Osteocyte (in vitro differentiated cells): ENCODE results near the gene CLDN20. TPM values are rescaled to one million over a fixed set of nuclear protein-coding genes. Genes with fewer than 3 reads are reported as not detected.

Experiments
- DNase-seq: peaks from one replicate; pipeline ENCODE4 v3.0.0; 2021; ENCODE audit warnings: mixed read lengths; ENCODE audit not compliant: unreplicated experiment; ENCODE audit errors: extremely low spot score
- H3K27ac Mint-ChIP-seq: one replicate; pipeline ENCODE4 v1.8.0; 2021; ENCODE audit warnings: mild to moderate bottlenecking, mixed read lengths; ENCODE audit not compliant: unreplicated experiment
- H3K27me3 Mint-ChIP-seq: one replicate; pipeline ENCODE4 v1.8.0; 2021; ENCODE audit warnings: mixed read lengths; ENCODE audit not compliant: unreplicated experiment
- H3K36me3 Mint-ChIP-seq: one replicate; pipeline ENCODE4 v1.8.0; 2021; ENCODE audit warnings: mixed read lengths; ENCODE audit not compliant: unreplicated experiment
- H3K4me1 Mint-ChIP-seq: one replicate; pipeline ENCODE4 v1.8.0; 2021; ENCODE audit warnings: mixed read lengths; ENCODE audit not compliant: unreplicated experiment
- H3K4me3 Mint-ChIP-seq: one replicate; pipeline ENCODE4 v1.8.0; 2021; ENCODE audit warnings: mild to moderate bottlenecking, moderate library complexity, mixed read lengths; ENCODE audit not compliant: unreplicated experiment
- H3K9me3 Mint-ChIP-seq: one replicate; pipeline ENCODE4 v1.8.0; 2021; ENCODE audit warnings: mixed read lengths; ENCODE audit not compliant: unreplicated experiment
- CTCF ChIP-seq: fragments of 200-600 bp; sonication (generic); IDR thresholded peaks from 2 replicates; pipeline ENCODE4 v1.5.0; 2021; ENCODE audit warnings: antibody characterized with exemption, mild to moderate bottlenecking, moderate library complexity
- total RNA-seq: library from RNA; stranded (reverse); gene quantifications from 2 replicates; pipeline ENCODE4 v1.2.1, GENCODE V29; 2021

Gene CLDN20
- total RNA-seq, 1 donor from 2014 or later = not detected

DNA sequence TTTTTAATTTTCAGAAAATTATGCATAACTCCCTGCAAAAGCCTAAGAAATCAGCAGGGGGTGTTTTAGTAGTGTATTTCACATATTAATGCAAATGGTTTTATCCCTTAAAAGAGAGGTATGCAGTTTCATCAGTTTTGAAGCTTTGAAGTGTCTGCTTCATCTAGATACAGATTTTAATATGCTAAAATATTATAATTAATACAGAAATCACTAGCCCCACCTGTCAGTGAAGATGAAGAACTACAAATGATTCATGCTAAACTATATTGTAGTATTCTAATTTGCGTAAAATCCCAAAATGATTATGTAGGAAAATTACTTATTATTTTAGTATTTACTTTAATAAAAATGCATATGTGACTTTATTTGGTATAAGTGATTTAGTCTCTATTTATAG is 53.4 kb downstream of the CLDN20 start:
- Mint-ChIP-seq H3K27me3 (no peaks in the 10 kb centered on the region), H3K4me3 (no peak overlapping the region), H3K36me3 (peaks cover 1% of the 10 kb centered on the region), H3K4me1 (peaks cover 14% of the 10 kb centered on the region), H3K27ac (no peak overlapping the region), H3K9me3 (no peaks in the 10 kb centered on the region)
- no peak for DNase-seq
- TF ChIP-seq CTCF = peak; percentile 48

DNA sequence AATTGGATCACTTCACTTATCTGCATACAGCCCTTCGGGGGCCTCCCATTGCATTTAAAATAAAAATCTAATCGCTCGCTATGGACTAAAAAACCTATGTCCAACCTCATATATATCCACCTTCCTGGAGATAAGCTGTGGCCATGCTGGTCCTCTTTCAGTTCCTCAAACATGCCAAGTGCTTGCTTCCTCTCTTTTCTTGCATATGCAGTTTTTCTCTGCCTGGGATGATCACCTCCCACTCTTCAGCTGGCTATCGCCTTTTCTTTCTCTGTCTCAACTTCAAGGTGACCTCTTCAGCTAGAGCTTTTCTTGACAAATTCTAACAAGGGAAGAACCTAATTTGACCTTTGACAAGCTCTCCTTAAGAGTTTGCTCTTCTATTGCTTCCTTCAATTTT is 56.1 kb downstream of the CLDN20 start:
- peaks cover 7% of the 10 kb centered on the region for H3K4me1 Mint-ChIP-seq
- no peak overlapping the region for H3K4me3 Mint-ChIP-seq
- TF ChIP-seq CTCF = no peak
- H3K27me3 Mint-ChIP-seq = no peaks in the 10 kb centered on the region
- H3K36me3 Mint-ChIP-seq = no peaks in the 10 kb centered on the region
- DNase-seq = no peak
- H3K9me3 Mint-ChIP-seq = no peaks in the 10 kb centered on the region
- no peak overlapping the region for H3K27ac Mint-ChIP-seq

GRCh38 chr6:155324172-155324571 is 60.4 kb downstream of the CLDN20 start:
- Mint-ChIP-seq H3K9me3 (no peaks in the 10 kb centered on the region), H3K36me3 (no peaks in the 10 kb centered on the region), H3K4me3 (no peak overlapping the region), H3K27me3 (no peaks in the 10 kb centered on the region), H3K27ac (no peak overlapping the region), H3K4me1 (peaks cover 12% of the 10 kb centered on the region)
- TF ChIP-seq CTCF = no peak
- no peak for DNase-seq

GRCh38 chr6:155324993-155325392 is 61.2 kb downstream of the CLDN20 start:
- DNase-seq = no peak
- H3K4me3 Mint-ChIP-seq = no peak overlapping the region
- no peaks in the 10 kb centered on the region for H3K36me3 Mint-ChIP-seq
- TF ChIP-seq CTCF = no peak
- H3K4me1 Mint-ChIP-seq = peaks cover 12% of the 10 kb centered on the region
- H3K27ac Mint-ChIP-seq = no peak overlapping the region
- no peaks in the 10 kb centered on the region for H3K9me3 Mint-ChIP-seq
- H3K27me3 Mint-ChIP-seq = no peaks in the 10 kb centered on the region

- no peak for DNase-seq
- H3K4me3 Mint-ChIP-seq = no peak overlapping the region
- H3K4me1 Mint-ChIP-seq = peaks cover 12% of the 10 kb centered on the region
- no peak overlapping the region for H3K27ac Mint-ChIP-seq
- TF ChIP-seq CTCF = no peak
- no peaks in the 10 kb centered on the region for H3K36me3 Mint-ChIP-seq
- no peaks in the 10 kb centered on the region for H3K27me3 Mint-ChIP-seq
- H3K9me3 Mint-ChIP-seq = no peaks in the 10 kb centered on the region
These were observed 62.1 kb downstream of the CLDN20 start for GRCh38 chr6:155325700-155326516.

Other genes starting within 250 kb of the CLDN20 start
- 14.1 and 19.1 TPM in 2 replicates for gene TFB1M, start 50.5 kb downstream of the CLDN20 start, total RNA-seq
- not detected in 2 replicates for gene NOX3, start 191.8 kb downstream of the CLDN20 start, total RNA-seq